HEK293 (cell line): Measurements from ENCODE around the gene POLR2E.

Experiments used
- CTCF ChIA-PET: fragments of 350-600 bp; formaldehyde crosslinking; extraction: SDS; loops from one replicate; lab custom pipeline; 2021; ENCODE audit warnings: antibody characterized with exemption; lab: Yijun Ruan, JAX
- POLR2A ChIA-PET: fragments of 300-600 bp; formaldehyde crosslinking; extraction: SDS; loops from one replicate; lab custom pipeline; 2020; ENCODE audit warnings: antibody characterized with exemption, inconsistent platforms; lab: Yijun Ruan, JAX
- H3K27ac ChIP-seq: fragments of 200-500 bp; sonication (Bioruptor generic); 2 replicates; pipeline ENCODE4 v1.5.1; 2014; ENCODE audit warnings: low read depth, low read length, control low read depth, inconsistent platforms; ENCODE audit errors: extremely low read depth
- H3K36me3 ChIP-seq, 2 experiments: fragments of 200-500 bp in 1 of 2; sonication (Bioruptor generic) in 1 of 2; 1 replicate in 1 of 2; 2 replicates in 1 of 2; pipeline ENCODE4 v1.5.1; 2014 to 2017; ENCODE audit warnings: inconsistent platforms in 2 of 2, low read length in 2 of 2; ENCODE audit not compliant: control insufficient read depth in 2 of 2, insufficient read depth in 1 of 2
- H3K4me1 ChIP-seq: fragments of 200-500 bp; sonication (Bioruptor generic); 2 replicates; pipeline ENCODE4 v1.5.1; 2014; ENCODE audit warnings: mild to moderate bottlenecking, low read length, inconsistent platforms; ENCODE audit not compliant: control insufficient read depth, insufficient read depth
- H3K4me3 ChIP-seq: 2 replicates; pipeline ENCODE4 v1.5.1; 2011; ENCODE audit warnings: low read depth, mild to moderate bottlenecking, control low read depth, low read length, moderate library complexity
- H3K9me3 ChIP-seq: fragments of 200-500 bp; sonication (Bioruptor generic); 2 replicates; pipeline ENCODE4 v1.5.1; 2014; ENCODE audit warnings: low read depth, low read length, inconsistent platforms; ENCODE audit not compliant: control insufficient read depth, insufficient read depth
- GLI2 ChIP-seq: fragments of 450-650 bp; formaldehyde crosslinking; IDR thresholded peaks from 2 replicates; pipeline ENCODE4; 2017; ENCODE audit warnings: missing biosample characterization, missing genetic modification characterization, low read depth, borderline replicate concordance
- GLIS1 ChIP-seq: fragments of 450-650 bp; formaldehyde crosslinking; IDR thresholded peaks from 2 replicates; pipeline ENCODE4 v1.5.1; 2016; ENCODE audit warnings: missing biosample characterization, missing genetic modification characterization
- GLIS2 ChIP-seq: fragments of 450-650 bp; formaldehyde crosslinking; IDR thresholded peaks from 2 replicates; pipeline ENCODE4 v1.5.1; 2016; ENCODE audit warnings: missing biosample characterization, missing genetic modification characterization
- IKZF3 ChIP-seq: fragments of 450-650 bp; IDR thresholded peaks from 2 replicates; pipeline ENCODE4 v1.5.0; 2018; ENCODE audit warnings: missing biosample characterization, mild to moderate bottlenecking, missing genetic modification characterization, moderate library complexity
- KLF1 ChIP-seq: fragments of 450-650 bp; formaldehyde crosslinking; IDR thresholded peaks from 2 replicates; pipeline ENCODE4 v1.5.1; 2016; ENCODE audit warnings: missing biosample characterization, missing genetic modification characterization
- KLF10 ChIP-seq: fragments of 450-650 bp; IDR thresholded peaks from 2 replicates; pipeline ENCODE4 v1.5.1; 2018; ENCODE audit warnings: missing biosample characterization, mild to moderate bottlenecking, missing genetic modification characterization
- KLF8 ChIP-seq: fragments of 450-650 bp; formaldehyde crosslinking; IDR thresholded peaks from 2 replicates; pipeline ENCODE4 v1.5.1; 2016; ENCODE audit warnings: missing biosample characterization, missing genetic modification characterization
- ZBTB8A ChIP-seq: fragments of 450-650 bp; formaldehyde crosslinking; IDR thresholded peaks from 2 replicates; pipeline ENCODE4 v1.5.1; 2016; ENCODE audit warnings: missing biosample characterization, missing genetic modification characterization
- ZIC2 ChIP-seq: fragments of 450-650 bp; formaldehyde crosslinking; IDR thresholded peaks from 2 replicates; pipeline ENCODE4 v1.5.1; 2016; ENCODE audit warnings: missing biosample characterization, missing genetic modification characterization
- ZNF202 ChIP-seq: fragments of 450-650 bp; formaldehyde crosslinking; IDR thresholded peaks from 2 replicates; pipeline ENCODE4 v1.5.1; 2016; ENCODE audit warnings: missing biosample characterization, missing genetic modification characterization, borderline replicate concordance
- ZNF341 ChIP-seq: fragments of 450-650 bp; formaldehyde crosslinking; IDR thresholded peaks from 2 replicates; pipeline ENCODE4; 2016; ENCODE audit warnings: low read depth, missing biosample characterization, missing genetic modification characterization
- ZNF394 ChIP-seq: fragments of 450-650 bp; formaldehyde crosslinking; IDR thresholded peaks from 2 replicates; pipeline ENCODE4 v1.5.1; 2016; ENCODE audit warnings: missing biosample characterization, missing genetic modification characterization, mild to moderate bottlenecking, moderate library complexity, borderline replicate concordance
- ZNF555 ChIP-seq: fragments of 450-650 bp; formaldehyde crosslinking; conservative IDR thresholded peaks from 2 replicates; pipeline ENCODE4 v1.5.1; 2017; ENCODE audit warnings: missing biosample characterization, mild to moderate bottlenecking, missing genetic modification characterization, inconsistent platforms
- ZNF560 ChIP-seq: fragments of 450-650 bp; formaldehyde crosslinking; IDR thresholded peaks from 2 replicates; pipeline ENCODE4 v1.5.1; 2017; ENCODE audit warnings: missing biosample characterization, missing genetic modification characterization, borderline replicate concordance
- ZNF561 ChIP-seq: fragments of 450-650 bp; IDR thresholded peaks from 2 replicates; pipeline ENCODE4 v1.5.1; 2018; ENCODE audit warnings: missing biosample characterization, missing genetic modification characterization, borderline replicate concordance
- ZNF600 ChIP-seq: fragments of 450-650 bp; formaldehyde crosslinking; IDR thresholded peaks from 2 replicates; pipeline ENCODE4 v1.5.1; 2016; ENCODE audit warnings: missing biosample characterization, missing genetic modification characterization
- ZXDB ChIP-seq: fragments of 450-650 bp; formaldehyde crosslinking; IDR thresholded peaks from 2 replicates; pipeline ENCODE4 v1.5.1; 2016; ENCODE audit warnings: missing biosample characterization, missing genetic modification characterization
- TF ChIP-seq, protein P1 (sequence below): fragments of 450-650 bp; formaldehyde crosslinking; IDR thresholded peaks from 2 replicates; pipeline ENCODE4 v1.5.1; 2016; ENCODE audit warnings: missing biosample characterization, missing genetic modification characterization
- TF ChIP-seq, protein P2 (sequence below): fragments of 450-650 bp; formaldehyde crosslinking; IDR thresholded peaks from 2 replicates; pipeline ENCODE4 v1.5.1; 2016; ENCODE audit warnings: missing biosample characterization, missing genetic modification characterization
- TF ChIP-seq, protein P3 (sequence below): fragments of 450-650 bp; formaldehyde crosslinking; IDR thresholded peaks from 2 replicates; pipeline ENCODE4 v1.5.1; 2017; ENCODE audit warnings: missing biosample characterization, mild to moderate bottlenecking, missing genetic modification characterization, moderate library complexity
- TF ChIP-seq, protein P4 (sequence below): fragments of 450-650 bp; formaldehyde crosslinking; IDR thresholded peaks from 2 replicates; pipeline ENCODE4 v1.5.1; 2016; ENCODE audit warnings: missing biosample characterization, missing genetic modification characterization
- TF ChIP-seq, protein P5 (sequence below): fragments of 450-650 bp; formaldehyde crosslinking; IDR thresholded peaks from 2 replicates; pipeline ENCODE4 v1.5.1; 2017; ENCODE audit warnings: missing biosample characterization, missing genetic modification characterization
- TF ChIP-seq, protein P6 (sequence below): fragments of 450-650 bp; formaldehyde crosslinking; IDR thresholded peaks from 2 replicates; pipeline ENCODE4; 2016; ENCODE audit warnings: missing biosample characterization, missing genetic modification characterization

Gene POLR2E

DNA sequence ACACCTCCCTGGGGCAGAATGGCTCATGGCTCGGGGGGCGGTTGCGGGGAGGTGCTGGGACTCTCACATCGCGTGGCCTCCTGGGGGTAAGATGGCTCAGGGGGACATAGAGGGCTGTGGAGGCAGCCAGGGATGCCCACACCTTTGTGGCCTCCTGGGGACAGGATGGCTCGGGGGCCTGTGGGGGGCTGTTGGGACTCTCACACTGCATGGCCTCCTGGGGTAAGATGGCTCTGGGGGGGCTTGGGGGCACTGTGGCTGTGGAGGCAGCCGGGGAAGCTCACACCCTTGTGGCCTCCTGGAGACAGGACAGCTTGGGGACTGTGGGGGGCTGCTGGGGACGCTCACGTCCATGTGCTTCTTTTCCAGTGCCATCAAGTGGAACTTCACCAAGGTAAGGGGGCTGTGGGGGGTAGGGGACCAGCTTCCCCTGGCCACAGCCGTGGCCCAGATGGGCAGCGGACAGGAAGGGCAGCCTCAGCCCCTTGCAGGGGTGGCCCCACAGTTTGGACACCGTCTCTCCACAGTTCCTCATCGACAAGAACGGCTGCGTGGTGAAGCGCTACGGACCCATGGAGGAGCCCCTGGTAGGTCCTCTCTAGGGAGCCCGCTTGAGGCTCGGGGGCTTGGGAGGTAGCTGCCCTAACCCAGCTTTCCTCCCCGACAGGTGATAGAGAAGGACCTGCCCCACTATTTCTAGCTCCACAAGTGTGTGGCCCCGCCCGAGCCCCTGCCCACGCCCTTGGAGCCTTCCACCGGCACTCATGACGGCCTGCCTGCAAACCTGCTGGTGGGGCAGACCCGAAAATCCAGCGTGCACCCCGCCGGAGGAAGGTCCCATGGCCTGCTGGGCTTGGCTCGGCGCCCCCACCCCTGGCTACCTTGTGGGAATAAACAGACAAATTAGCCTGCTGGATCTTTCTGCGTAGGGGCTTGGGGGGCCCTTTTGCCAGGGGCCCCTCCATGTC is 11.0 kb upstream of the POLR2E start:
- Histone ChIP-seq H3K9me3 (no peaks in the 10 kb centered on the region), H3K4me1 (no peaks in the 10 kb centered on the region; the same call in 1 of the 2 replicates), H3K4me3 (no peak overlapping the region), H3K36me3 (peaks cover 0 to 49% of the 10 kb centered on the region in 2 experiments; a peak in 1 of 3 replicates), H3K27ac (no peak overlapping the region)
- POLR2A ChIA-PET, result interaction anchor here (1.8 to 2.3 kb wide), 2 partner anchors 12 to 21 kb away, joined by 6 to 11 read pairs; no protein-coding TSS in a partner anchor
- CTCF ChIA-PET, result interaction anchor here (0.7 kb wide), 1 partner anchor 89 kb away, joined by 3 read pairs; no protein-coding TSS in a partner anchor
- TF ChIP-seq ZNF394 (tag by site-specific recombination) (no peak), ZNF560 (tag by site-specific recombination) (no peak), ZNF555 (tag by site-specific recombination) (no peak), ZNF341 (tag by site-specific recombination) (peak; percentile 25; the same call in 1 of the 2 replicates), GLIS1 (tag by site-specific recombination) (peak; percentile 99), ZNF202 (tag by site-specific recombination) (no peak), KLF10 (tag by site-specific recombination) (no peak), ZNF600 (tag by site-specific recombination) (0 out of 2 replicates have a peak, but pooled peaks have one; percentile 68), ZIC2 (tag by site-specific recombination) (peak; percentile 63), ZNF561 (tag by site-specific recombination) (no peak), ZXDB (tag by site-specific recombination) (0 out of 2 replicates have a peak, but pooled peaks have one; percentile 6), GLI2 (no peak), ZBTB8A (tag by site-specific recombination) (no peak), GLIS2 (peak; percentile 63), KLF8 (peak; percentile 37; the same call in 1 of the 2 replicates), KLF1 (tag by site-specific recombination) (peak; percentile 44; the same call in 1 of the 2 replicates), IKZF3 (no peak)
- TF ChIP-seq, protein P1, sequence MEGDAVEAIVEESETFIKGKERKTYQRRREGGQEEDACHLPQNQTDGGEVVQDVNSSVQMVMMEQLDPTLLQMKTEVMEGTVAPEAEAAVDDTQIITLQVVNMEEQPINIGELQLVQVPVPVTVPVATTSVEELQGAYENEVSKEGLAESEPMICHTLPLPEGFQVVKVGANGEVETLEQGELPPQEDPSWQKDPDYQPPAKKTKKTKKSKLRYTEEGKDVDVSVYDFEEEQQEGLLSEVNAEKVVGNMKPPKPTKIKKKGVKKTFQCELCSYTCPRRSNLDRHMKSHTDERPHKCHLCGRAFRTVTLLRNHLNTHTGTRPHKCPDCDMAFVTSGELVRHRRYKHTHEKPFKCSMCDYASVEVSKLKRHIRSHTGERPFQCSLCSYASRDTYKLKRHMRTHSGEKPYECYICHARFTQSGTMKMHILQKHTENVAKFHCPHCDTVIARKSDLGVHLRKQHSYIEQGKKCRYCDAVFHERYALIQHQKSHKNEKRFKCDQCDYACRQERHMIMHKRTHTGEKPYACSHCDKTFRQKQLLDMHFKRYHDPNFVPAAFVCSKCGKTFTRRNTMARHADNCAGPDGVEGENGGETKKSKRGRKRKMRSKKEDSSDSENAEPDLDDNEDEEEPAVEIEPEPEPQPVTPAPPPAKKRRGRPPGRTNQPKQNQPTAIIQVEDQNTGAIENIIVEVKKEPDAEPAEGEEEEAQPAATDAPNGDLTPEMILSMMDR (tag by site-specific recombination), result no peak
- TF ChIP-seq, protein P2, sequence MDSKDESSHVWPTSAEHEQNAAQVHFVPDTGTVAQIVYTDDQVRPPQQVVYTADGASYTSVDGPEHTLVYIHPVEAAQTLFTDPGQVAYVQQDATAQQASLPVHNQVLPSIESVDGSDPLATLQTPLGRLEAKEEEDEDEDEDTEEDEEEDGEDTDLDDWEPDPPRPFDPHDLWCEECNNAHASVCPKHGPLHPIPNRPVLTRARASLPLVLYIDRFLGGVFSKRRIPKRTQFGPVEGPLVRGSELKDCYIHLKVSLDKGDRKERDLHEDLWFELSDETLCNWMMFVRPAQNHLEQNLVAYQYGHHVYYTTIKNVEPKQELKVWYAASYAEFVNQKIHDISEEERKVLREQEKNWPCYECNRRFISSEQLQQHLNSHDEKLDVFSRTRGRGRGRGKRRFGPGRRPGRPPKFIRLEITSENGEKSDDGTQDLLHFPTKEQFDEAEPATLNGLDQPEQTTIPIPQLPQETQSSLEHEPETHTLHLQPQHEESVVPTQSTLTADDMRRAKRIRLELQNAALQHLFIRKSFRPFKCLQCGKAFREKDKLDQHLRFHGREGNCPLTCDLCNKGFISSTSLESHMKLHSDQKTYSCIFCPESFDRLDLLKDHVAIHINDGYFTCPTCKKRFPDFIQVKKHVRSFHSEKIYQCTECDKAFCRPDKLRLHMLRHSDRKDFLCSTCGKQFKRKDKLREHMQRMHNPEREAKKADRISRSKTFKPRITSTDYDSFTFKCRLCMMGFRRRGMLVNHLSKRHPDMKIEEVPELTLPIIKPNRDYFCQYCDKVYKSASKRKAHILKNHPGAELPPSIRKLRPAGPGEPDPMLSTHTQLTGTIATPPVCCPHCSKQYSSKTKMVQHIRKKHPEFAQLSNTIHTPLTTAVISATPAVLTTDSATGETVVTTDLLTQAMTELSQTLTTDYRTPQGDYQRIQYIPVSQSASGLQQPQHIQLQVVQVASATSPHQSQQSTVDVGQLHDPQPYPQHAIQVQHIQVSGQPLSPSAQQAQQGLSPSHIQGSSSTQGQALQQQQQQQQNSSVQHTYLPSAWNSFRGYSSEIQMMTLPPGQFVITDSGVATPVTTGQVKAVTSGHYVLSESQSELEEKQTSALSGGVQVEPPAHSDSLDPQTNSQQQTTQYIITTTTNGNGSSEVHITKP, result no peak
- TF ChIP-seq, protein P3, sequence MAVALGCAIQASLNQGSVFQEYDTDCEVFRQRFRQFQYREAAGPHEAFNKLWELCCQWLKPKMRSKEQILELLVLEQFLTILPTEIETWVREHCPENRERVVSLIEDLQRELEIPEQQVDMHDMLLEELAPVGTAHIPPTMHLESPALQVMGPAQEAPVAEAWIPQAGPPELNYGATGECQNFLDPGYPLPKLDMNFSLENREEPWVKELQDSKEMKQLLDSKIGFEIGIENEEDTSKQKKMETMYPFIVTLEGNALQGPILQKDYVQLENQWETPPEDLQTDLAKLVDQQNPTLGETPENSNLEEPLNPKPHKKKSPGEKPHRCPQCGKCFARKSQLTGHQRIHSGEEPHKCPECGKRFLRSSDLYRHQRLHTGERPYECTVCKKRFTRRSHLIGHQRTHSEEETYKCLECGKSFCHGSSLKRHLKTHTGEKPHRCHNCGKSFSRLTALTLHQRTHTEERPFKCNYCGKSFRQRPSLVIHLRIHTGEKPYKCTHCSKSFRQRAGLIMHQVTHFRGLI (tag by site-specific recombination), result 0 out of 2 replicates have a peak, but pooled peaks have one; percentile 63
- TF ChIP-seq, protein P4, sequence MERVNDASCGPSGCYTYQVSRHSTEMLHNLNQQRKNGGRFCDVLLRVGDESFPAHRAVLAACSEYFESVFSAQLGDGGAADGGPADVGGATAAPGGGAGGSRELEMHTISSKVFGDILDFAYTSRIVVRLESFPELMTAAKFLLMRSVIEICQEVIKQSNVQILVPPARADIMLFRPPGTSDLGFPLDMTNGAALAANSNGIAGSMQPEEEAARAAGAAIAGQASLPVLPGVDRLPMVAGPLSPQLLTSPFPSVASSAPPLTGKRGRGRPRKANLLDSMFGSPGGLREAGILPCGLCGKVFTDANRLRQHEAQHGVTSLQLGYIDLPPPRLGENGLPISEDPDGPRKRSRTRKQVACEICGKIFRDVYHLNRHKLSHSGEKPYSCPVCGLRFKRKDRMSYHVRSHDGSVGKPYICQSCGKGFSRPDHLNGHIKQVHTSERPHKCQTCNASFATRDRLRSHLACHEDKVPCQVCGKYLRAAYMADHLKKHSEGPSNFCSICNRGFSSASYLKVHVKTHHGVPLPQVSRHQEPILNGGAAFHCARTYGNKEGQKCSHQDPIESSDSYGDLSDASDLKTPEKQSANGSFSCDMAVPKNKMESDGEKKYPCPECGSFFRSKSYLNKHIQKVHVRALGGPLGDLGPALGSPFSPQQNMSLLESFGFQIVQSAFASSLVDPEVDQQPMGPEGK (tag by site-specific recombination), result peak; percentile 59
- TF ChIP-seq, protein P5, sequence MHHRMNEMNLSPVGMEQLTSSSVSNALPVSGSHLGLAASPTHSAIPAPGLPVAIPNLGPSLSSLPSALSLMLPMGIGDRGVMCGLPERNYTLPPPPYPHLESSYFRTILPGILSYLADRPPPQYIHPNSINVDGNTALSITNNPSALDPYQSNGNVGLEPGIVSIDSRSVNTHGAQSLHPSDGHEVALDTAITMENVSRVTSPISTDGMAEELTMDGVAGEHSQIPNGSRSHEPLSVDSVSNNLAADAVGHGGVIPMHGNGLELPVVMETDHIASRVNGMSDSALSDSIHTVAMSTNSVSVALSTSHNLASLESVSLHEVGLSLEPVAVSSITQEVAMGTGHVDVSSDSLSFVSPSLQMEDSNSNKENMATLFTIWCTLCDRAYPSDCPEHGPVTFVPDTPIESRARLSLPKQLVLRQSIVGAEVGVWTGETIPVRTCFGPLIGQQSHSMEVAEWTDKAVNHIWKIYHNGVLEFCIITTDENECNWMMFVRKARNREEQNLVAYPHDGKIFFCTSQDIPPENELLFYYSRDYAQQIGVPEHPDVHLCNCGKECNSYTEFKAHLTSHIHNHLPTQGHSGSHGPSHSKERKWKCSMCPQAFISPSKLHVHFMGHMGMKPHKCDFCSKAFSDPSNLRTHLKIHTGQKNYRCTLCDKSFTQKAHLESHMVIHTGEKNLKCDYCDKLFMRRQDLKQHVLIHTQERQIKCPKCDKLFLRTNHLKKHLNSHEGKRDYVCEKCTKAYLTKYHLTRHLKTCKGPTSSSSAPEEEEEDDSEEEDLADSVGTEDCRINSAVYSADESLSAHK (tag by site-specific recombination), result no peak
- TF ChIP-seq, protein P6, sequence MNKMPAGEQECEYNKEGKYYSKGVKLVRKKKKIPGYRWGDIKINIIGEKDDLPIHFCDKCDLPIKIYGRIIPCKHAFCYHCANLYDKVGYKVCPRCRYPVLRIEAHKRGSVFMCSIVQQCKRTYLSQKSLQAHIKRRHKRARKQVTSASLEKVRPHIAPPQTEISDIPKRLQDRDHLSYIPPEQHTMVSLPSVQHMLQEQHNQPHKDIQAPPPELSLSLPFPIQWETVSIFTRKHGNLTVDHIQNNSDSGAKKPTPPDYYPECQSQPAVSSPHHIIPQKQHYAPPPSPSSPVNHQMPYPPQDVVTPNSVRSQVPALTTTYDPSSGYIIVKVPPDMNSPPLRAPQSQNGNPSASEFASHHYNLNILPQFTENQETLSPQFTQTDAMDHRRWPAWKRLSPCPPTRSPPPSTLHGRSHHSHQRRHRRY (tag by site-specific recombination), result no peak
